T-cell (primary cell): ENCODE results near the gene TIMM44. TPM values are rescaled to one million over a fixed set of nuclear protein-coding genes. Genes with fewer than 3 reads are reported as not detected.

Experiments used
- ATAC-seq, 4 experiments: fragments of 200-7000 bp in 3 of 4; fragments of 150-1000 bp in 1 of 4; cut with Tn5 transposase; replicated peaks in 1 of 4; 1 replicate in 3 of 4; 2 replicates in 1 of 4; pipeline ENCODE4 v1.10.0; 2021; ENCODE audit warnings: moderate library complexity in 3 of 4, mild to moderate bottlenecking in 2 of 4, moderate number of reproducible peaks in 1 of 4
- CTCF ChIA-PET, 2 donors: fragments of 300-600 bp; sonication (Branson Sonifier 250); formaldehyde crosslinking; loops; one replicate each; lab custom pipeline; 2022; ENCODE audit warnings: antibody characterized with exemption in 2 of 2; lab: Charles Lee
- POLR2A ChIA-PET, 2 donors: fragments of 300-600 bp; sonication (Branson Sonifier 250); formaldehyde crosslinking; loops; one replicate each; lab custom pipeline; 2022; ENCODE audit warnings: antibody characterized with exemption in 2 of 2; lab: Charles Lee
- DNase-seq, 35 experiments: peaks; one replicate each; pipeline versions ENCODE4 v3.0.0 to v3.0.0-alpha.2; 2013 to 2023
- H3K27ac ChIP-seq: one replicate; pipeline ENCODE4 v1.5.1; 2013; ENCODE audit warnings: low read length
- H3K27me3 ChIP-seq, 2 experiments: replicated peaks in 1 of 2; 1 replicate in 1 of 2; 2 replicates in 1 of 2; pipeline versions ENCODE4 v1.6.1 to v1.7.0; 2013; ENCODE audit warnings: low read length in 1 of 2, mixed read lengths in 1 of 2; ENCODE audit not compliant: control insufficient read depth in 2 of 2, insufficient read depth in 2 of 2; ENCODE audit errors: extremely low read depth in 1 of 2
- H3K36me3 ChIP-seq, 2 donors: 1 replicate in 1 of 2; 2 replicates in 1 of 2; pipeline versions ENCODE4 v1.6.1 to v1.7.0; 2013; ENCODE audit warnings: low read length in 1 of 2; ENCODE audit not compliant: control insufficient read depth in 2 of 2, insufficient read depth in 1 of 2; ENCODE audit errors: extremely low read depth in 1 of 2
- H3K4me1 ChIP-seq, 2 experiments: 1 replicate in 1 of 2; 2 replicates in 1 of 2; pipeline versions ENCODE4 v1.6.1 to v1.7.0; 2013; ENCODE audit warnings: low read length in 2 of 2, mixed read lengths in 1 of 2; ENCODE audit not compliant: insufficient read depth in 2 of 2, control insufficient read depth in 1 of 2; ENCODE audit errors: extremely low read depth in 1 of 2
- H3K4me3 ChIP-seq, 2 donors: 1 replicate in 1 of 2; 2 replicates in 1 of 2; pipeline versions ENCODE4 v1.5.1 to v1.7.0; 2013; ENCODE audit warnings: mild to moderate bottlenecking in 2 of 2, low read length in 1 of 2, moderate library complexity in 1 of 2; ENCODE audit not compliant: control insufficient read depth in 1 of 2; ENCODE audit errors: extremely low read depth in 1 of 2
- H3K9me3 ChIP-seq: 2 replicates; pipeline ENCODE4 v1.7.0; 2013
- H3K27ac Mint-ChIP-seq, 2 donors: one replicate each; pipeline ENCODE4 v1.8.0; 2020 to 2021; ENCODE audit warnings: mild to moderate bottlenecking in 2 of 2, mixed read lengths in 2 of 2
- H3K27me3 Mint-ChIP-seq, 2 donors: one replicate each; pipeline ENCODE4 v1.8.0; 2021 to 2022; ENCODE audit warnings: mixed read lengths in 2 of 2
- H3K36me3 Mint-ChIP-seq: one replicate; pipeline ENCODE4 v1.8.0; 2021; ENCODE audit warnings: mixed read lengths
- H3K4me1 Mint-ChIP-seq, 3 donors: one replicate each; pipeline ENCODE4 v1.8.0; 2020 to 2022; ENCODE audit warnings: mixed read lengths in 3 of 3, mild to moderate bottlenecking in 1 of 3
- H3K4me3 Mint-ChIP-seq, 3 donors: one replicate each; pipeline ENCODE4 v1.8.0; 2020 to 2022; ENCODE audit warnings: mild to moderate bottlenecking in 3 of 3, mixed read lengths in 3 of 3, moderate library complexity in 3 of 3
- H3K9me3 Mint-ChIP-seq, 3 donors: one replicate each; pipeline ENCODE4 v1.8.0; 2020 to 2022; ENCODE audit warnings: mixed read lengths in 3 of 3
- WGBS: methylation state at CpG from one replicate; pipeline ENCODE4 v1.1.5; 2013; ENCODE audit warnings: missing lambda C conversion rate; ENCODE audit not compliant: insufficient coverage; 5-methylcytosine and 5-hydroxymethylcytosine counted together
- total RNA-seq, 35 experiments: library from RNA in 6 of 35; stranded (reverse) in 6 of 35; fragments of 120-200 nt in 1 of 35; gene quantifications; one replicate each; pipeline versions ENCODE4 v1.2.1 to v1.2.4 and lab custom pipeline; 2013 to 2026

The TIMM44 gene
- total RNA-seq, 5 donors from 2014 or later (not counting 1 experiment from before 2014, with no cell fraction given), result 72.7 to 99.4 (median 90.3) TPM

- ChIA-PET CTCF (no interaction called here), POLR2A (no interaction called here)
- peaks cover 61% of the 10 kb centered on the region for H3K36me3 Mint-ChIP-seq
- 93% methylated on average over 18 of the region's 23 CpGs for WGBS
- no peaks in the 10 kb centered on the region for H3K9me3 ChIP-seq
- H3K4me3 ChIP-seq, result no peak overlapping the region
- H3K4me1 Mint-ChIP-seq, result peaks cover 2 to 20% (median 7%) of the 10 kb centered on the region in 3 donors
- no peaks in the 10 kb centered on the region for H3K4me1 ChIP-seq
- ATAC-seq (no peak), DNase-seq (no peak)
- H3K27ac Mint-ChIP-seq, result no peak overlapping the region
- no peaks in the 10 kb centered on the region for H3K9me3 Mint-ChIP-seq
- no peak overlapping the region for H3K4me3 Mint-ChIP-seq
- no peak overlapping the region for H3K27ac ChIP-seq
- H3K27me3 Mint-ChIP-seq, result no peaks in the 10 kb centered on the region
- H3K36me3 ChIP-seq, result peaks cover 20 to 81% of the 10 kb centered on the region in 2 donors
- no peaks in the 10 kb centered on the region for H3K27me3 ChIP-seq
These were observed 43.1 kb upstream of the TIMM44 start for GRCh38 chr19:7986321-7987113.

GRCh38 chr19:7985481-7985911, 42.0 kb upstream of the TIMM44 start:
- no peaks in the 10 kb centered on the region for H3K27me3 Mint-ChIP-seq
- no peaks in the 10 kb centered on the region for H3K4me1 ChIP-seq
- ChIA-PET POLR2A (no interaction called here), CTCF (no interaction called here)
- H3K9me3 ChIP-seq, result no peaks in the 10 kb centered on the region
- H3K27me3 ChIP-seq, result no peaks in the 10 kb centered on the region
- no peaks in the 10 kb centered on the region for H3K9me3 Mint-ChIP-seq
- H3K27ac Mint-ChIP-seq, result no peak overlapping the region
- H3K27ac ChIP-seq, result no peak overlapping the region
- DNase-seq (no peak), ATAC-seq (no peak)
- H3K36me3 ChIP-seq, result peaks cover 14 to 79% of the 10 kb centered on the region in 2 donors
- WGBS, result 94% methylated on average over 7 of the region's 7 CpGs
- no peak overlapping the region for H3K4me3 ChIP-seq
- H3K36me3 Mint-ChIP-seq, result peaks cover 59% of the 10 kb centered on the region
- H3K4me3 Mint-ChIP-seq, result no peak overlapping the region
- peaks cover 2 to 17% (median 7%) of the 10 kb centered on the region in 3 donors for H3K4me1 Mint-ChIP-seq

GRCh38 chr19:7983995-7984837, 40.8 kb upstream of the TIMM44 start:
- Histone ChIP-seq H3K27me3 (no peaks in the 10 kb centered on the region), H3K4me1 (no peaks in the 10 kb centered on the region), H3K9me3 (no peaks in the 10 kb centered on the region), H3K27ac (no peak overlapping the region), H3K4me3 (no peak overlapping the region), H3K36me3 (peaks cover 14 to 81% of the 10 kb centered on the region in 2 donors)
- no peaks in the 10 kb centered on the region for H3K27me3 Mint-ChIP-seq
- 96% methylated on average over 10 of the region's 14 CpGs for WGBS
- POLR2A ChIA-PET, result no interaction called here
- H3K36me3 Mint-ChIP-seq, result peaks cover 57% of the 10 kb centered on the region
- no peaks in the 10 kb centered on the region for H3K9me3 Mint-ChIP-seq
- no peak overlapping the region for H3K27ac Mint-ChIP-seq
- no peak overlapping the region for H3K4me3 Mint-ChIP-seq
- ATAC-seq (no peak), DNase-seq (no peak)
- CTCF ChIA-PET, result no interaction called here
- H3K4me1 Mint-ChIP-seq, result peaks cover 2 to 17% (median 7%) of the 10 kb centered on the region in 3 donors

- H3K27me3 ChIP-seq, result no peaks in the 10 kb centered on the region
- no peak for ATAC-seq
- peaks cover 2 to 15% (median 7%) of the 10 kb centered on the region in 3 donors for H3K4me1 Mint-ChIP-seq
- no peaks in the 10 kb centered on the region for H3K9me3 ChIP-seq
- ChIA-PET POLR2A (no interaction called here), CTCF (no interaction called here)
- no peak overlapping the region for H3K27ac Mint-ChIP-seq
- 97% methylated on average over 12 of the region's 18 CpGs for WGBS
- DNase-seq, result no peak
- no peak overlapping the region for H3K4me3 Mint-ChIP-seq
- no peaks in the 10 kb centered on the region for H3K4me1 ChIP-seq
- H3K27me3 Mint-ChIP-seq, result no peaks in the 10 kb centered on the region
- no peak overlapping the region for H3K27ac ChIP-seq
- no peak overlapping the region for H3K4me3 ChIP-seq
- H3K36me3 ChIP-seq, result peaks cover 14 to 80% of the 10 kb centered on the region in 2 donors
- peaks cover 52% of the 10 kb centered on the region for H3K36me3 Mint-ChIP-seq
- H3K9me3 Mint-ChIP-seq, result no peaks in the 10 kb centered on the region
These were observed 40.0 kb upstream of the TIMM44 start for GRCh38 chr19:7983286-7983950.

GRCh38 chr19:7982651-7983099, 39.2 kb upstream of the TIMM44 start:
- DNase-seq (no peak), ATAC-seq (no peak)
- Histone ChIP-seq H3K27me3 (no peaks in the 10 kb centered on the region), H3K4me3 (no peak overlapping the region), H3K9me3 (no peaks in the 10 kb centered on the region), H3K4me1 (no peaks in the 10 kb centered on the region), H3K36me3 (peaks cover 13 to 80% of the 10 kb centered on the region in 2 donors), H3K27ac (no peak overlapping the region)
- 93% methylated on average over 14 of the region's 21 CpGs for WGBS
- Mint-ChIP-seq H3K9me3 (no peaks in the 10 kb centered on the region), H3K4me3 (no peak overlapping the region), H3K27me3 (no peaks in the 10 kb centered on the region), H3K27ac (no peak overlapping the region), H3K4me1 (peaks cover 2 to 8% (median 2%) of the 10 kb centered on the region in 3 donors), H3K36me3 (peaks cover 44% of the 10 kb centered on the region)
- POLR2A ChIA-PET, result no interaction called here
- CTCF ChIA-PET, result no interaction called here

- no peaks in the 10 kb centered on the region for H3K4me1 ChIP-seq
- WGBS, result 92% methylated on average over 9 of the region's 10 CpGs
- ChIA-PET POLR2A (no interaction called here), CTCF (no interaction called here)
- Mint-ChIP-seq H3K4me1 (peaks cover 0 to 6% (median 2%) of the 10 kb centered on the region in 3 donors), H3K27me3 (no peaks in the 10 kb centered on the region), H3K27ac (no peak overlapping the region), H3K4me3 (no peak overlapping the region), H3K9me3 (no peaks in the 10 kb centered on the region), H3K36me3 (peaks cover 41% of the 10 kb centered on the region)
- DNase-seq, result no peak
- H3K4me3 ChIP-seq, result no peak overlapping the region
- H3K27me3 ChIP-seq, result no peaks in the 10 kb centered on the region
- ATAC-seq, result no peak
- no peak overlapping the region for H3K27ac ChIP-seq
- H3K9me3 ChIP-seq, result no peaks in the 10 kb centered on the region
- peaks cover 13 to 77% of the 10 kb centered on the region in 2 donors for H3K36me3 ChIP-seq
These were observed 38.6 kb upstream of the TIMM44 start for GRCh38 chr19:7982103-7982502.
